ENCODE results near the gene OR4D5. TPM values are rescaled to one million over a fixed set of nuclear protein-coding genes. Genes with fewer than 3 reads are reported as not detected.

Gene OR4D5
- total RNA-seq, 1 experiment from 2014 or later = not detected

- Histone ChIP-seq H3K9me3 (ENCODE audit: insufficient read depth, low read depth) (no peaks in the 10 kb centered on the region), H3K27me3 (ENCODE audit: insufficient read depth, low read depth) (0 out of 2 replicates have a peak, but pooled peaks cover 12% of the 10 kb centered on the region), H3K79me2 (ENCODE audit: low read depth) (no peaks in the 10 kb centered on the region), H3F3A (ENCODE audit: insufficient read depth, low read depth) (no peaks in the 10 kb centered on the region), H3K4me2 (no peak overlapping the region), H3K4me1 (replicated peaks; ENCODE audit: insufficient read depth) (no peaks in the 10 kb centered on the region), H3K36me3 (ENCODE audit: low read depth) (no peaks in the 10 kb centered on the region), H3K9me2 (ENCODE audit: insufficient read depth) (no peaks in the 10 kb centered on the region; the same call in 1 of the 2 replicates), H2AFZ (no peak overlapping the region), H3K27ac (no peak overlapping the region), H3K4me3 (no peak overlapping the region), H4K20me1 (ENCODE audit: insufficient read depth) (no peaks in the 10 kb centered on the region)
- ChIA-PET CTCF (no interaction called here), POLR2A (ENCODE audit: unreplicated experiment) (no interaction called here)
- no peak for DNase-seq
- intact Hi-C loops (cut with micrococcal nuclease; ENCODE audit: unreplicated experiment) = no loop called here
- BruUV-seq (replicated peaks) = no TSS peak
- TF ChIP-seq EZH2 (IDR thresholded peaks at IDR 0.05; ENCODE audit: low read depth) = no peak
- TF ChIP-seq, protein P1, sequence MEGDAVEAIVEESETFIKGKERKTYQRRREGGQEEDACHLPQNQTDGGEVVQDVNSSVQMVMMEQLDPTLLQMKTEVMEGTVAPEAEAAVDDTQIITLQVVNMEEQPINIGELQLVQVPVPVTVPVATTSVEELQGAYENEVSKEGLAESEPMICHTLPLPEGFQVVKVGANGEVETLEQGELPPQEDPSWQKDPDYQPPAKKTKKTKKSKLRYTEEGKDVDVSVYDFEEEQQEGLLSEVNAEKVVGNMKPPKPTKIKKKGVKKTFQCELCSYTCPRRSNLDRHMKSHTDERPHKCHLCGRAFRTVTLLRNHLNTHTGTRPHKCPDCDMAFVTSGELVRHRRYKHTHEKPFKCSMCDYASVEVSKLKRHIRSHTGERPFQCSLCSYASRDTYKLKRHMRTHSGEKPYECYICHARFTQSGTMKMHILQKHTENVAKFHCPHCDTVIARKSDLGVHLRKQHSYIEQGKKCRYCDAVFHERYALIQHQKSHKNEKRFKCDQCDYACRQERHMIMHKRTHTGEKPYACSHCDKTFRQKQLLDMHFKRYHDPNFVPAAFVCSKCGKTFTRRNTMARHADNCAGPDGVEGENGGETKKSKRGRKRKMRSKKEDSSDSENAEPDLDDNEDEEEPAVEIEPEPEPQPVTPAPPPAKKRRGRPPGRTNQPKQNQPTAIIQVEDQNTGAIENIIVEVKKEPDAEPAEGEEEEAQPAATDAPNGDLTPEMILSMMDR (conservative IDR thresholded peaks at IDR 0.05) = no peak
These were observed 33.6 kb upstream of the OR4D5 start for GRCh38 chr11:123905826-123906225.

- no peak overlapping the region for H3K27ac ChIP-seq
- H3K9me2 ChIP-seq (ENCODE audit: insufficient read depth) = no peaks in the 10 kb centered on the region
- ChIA-PET POLR2A (ENCODE audit: unreplicated experiment) (no interaction called here), CTCF (no interaction called here)
- H4K20me1 ChIP-seq (ENCODE audit: insufficient read depth) = no peaks in the 10 kb centered on the region; the same call in 1 of the 2 replicates
- no peak for DNase-seq
- H3K9me3 ChIP-seq (ENCODE audit: insufficient read depth, low read depth) = no peaks in the 10 kb centered on the region
- no peak overlapping the region for H3K4me3 ChIP-seq
- no peaks in the 10 kb centered on the region for H3F3A ChIP-seq (ENCODE audit: insufficient read depth, low read depth)
- no peaks in the 10 kb centered on the region for H3K36me3 ChIP-seq (ENCODE audit: low read depth)
- TF ChIP-seq EZH2 (IDR thresholded peaks at IDR 0.05; ENCODE audit: low read depth) = no peak
- TF ChIP-seq, protein P1 (conservative IDR thresholded peaks at IDR 0.05) = no peak
- H3K4me1 ChIP-seq (replicated peaks; ENCODE audit: insufficient read depth) = no peaks in the 10 kb centered on the region
- H3K27me3 ChIP-seq (ENCODE audit: insufficient read depth, low read depth) = peaks cover 10% of the 10 kb centered on the region; the same call in 1 of the 2 replicates
- H3K4me2 ChIP-seq = no peak overlapping the region
- no TSS peak for BruUV-seq (replicated peaks)
- intact Hi-C loops (cut with micrococcal nuclease; ENCODE audit: unreplicated experiment) = no loop called here
- no peak overlapping the region for H2AFZ ChIP-seq
- no peaks in the 10 kb centered on the region for H3K79me2 ChIP-seq (ENCODE audit: low read depth)
These were observed 18.5 kb upstream of the OR4D5 start for GRCh38 chr11:123920943-123921342.

- no peak overlapping the region for H3K4me3 ChIP-seq
- no peaks in the 10 kb centered on the region for H3K36me3 ChIP-seq (ENCODE audit: low read depth)
- no peak for TF ChIP-seq EZH2 (IDR thresholded peaks at IDR 0.05; ENCODE audit: low read depth)
- TF ChIP-seq, protein P1 (conservative IDR thresholded peaks at IDR 0.05) = no peak
- H4K20me1 ChIP-seq (ENCODE audit: insufficient read depth) = no peaks in the 10 kb centered on the region
- no peaks in the 10 kb centered on the region for H3K9me3 ChIP-seq (ENCODE audit: insufficient read depth, low read depth)
- peaks cover 7% of the 10 kb centered on the region; the same call in 1 of the 2 replicates for H3K27me3 ChIP-seq (ENCODE audit: insufficient read depth, low read depth)
- DNase-seq = no peak
- BruUV-seq (replicated peaks) = no TSS peak
- ChIA-PET CTCF (no interaction called here), POLR2A (ENCODE audit: unreplicated experiment) (no interaction called here)
- no peak overlapping the region for H3K27ac ChIP-seq
- no peak overlapping the region for H3K4me2 ChIP-seq
- intact Hi-C loops (cut with micrococcal nuclease; ENCODE audit: unreplicated experiment) = no loop called here
- H3K4me1 ChIP-seq (replicated peaks; ENCODE audit: insufficient read depth) = no peaks in the 10 kb centered on the region
- H3K9me2 ChIP-seq (ENCODE audit: insufficient read depth) = no peaks in the 10 kb centered on the region
- H3K79me2 ChIP-seq (ENCODE audit: low read depth) = no peaks in the 10 kb centered on the region
- H3F3A ChIP-seq (ENCODE audit: insufficient read depth, low read depth) = no peaks in the 10 kb centered on the region
- no peak overlapping the region for H2AFZ ChIP-seq
These were observed 15.4 kb upstream of the OR4D5 start for GRCh38 chr11:123924027-123924426.
